Stimulated activated CD4-positive, alpha-beta T cell treated with anti-CD3 and anti-CD28 coated beads, Interleukin-15, amount 100 ng/mL, for 48 hours (primary cell): Measurements from ENCODE around the gene CBLB.
A peak's percentile ranks its signal among the peaks of the same experiment; 100 is the strongest.

Experiments
- DNase-seq, 2 donors: peaks; one replicate each; pipeline ENCODE4 v3.0.0-alpha.2; 2020; ENCODE audit warnings: low read depth in 2 of 2

The CBLB gene

GRCh38 chr3:105691633-105692032, 177.2 kb downstream of the CBLB start:
- no peak for DNase-seq

GRCh38 chr3:105691053-105691452, 177.8 kb downstream of the CBLB start:
- DNase-seq: no peak

GRCh38 chr3:105688821-105689220, 180.0 kb downstream of the CBLB start:
- no peak for DNase-seq

GRCh38 chr3:105686278-105686897, 182.4 kb downstream of the CBLB start:
- no peak for DNase-seq

GRCh38 chr3:105679951-105680350, 188.9 kb downstream of the CBLB start:
- no peak for DNase-seq

GRCh38 chr3:105678017-105678416, 190.8 kb downstream of the CBLB start:
- no peak for DNase-seq

- peak; percentile 43 for DNase-seq
These were observed 192.1 kb downstream of the CBLB start for GRCh38 chr3:105676621-105677300.

- no peak for DNase-seq
These were observed 194.3 kb downstream of the CBLB start for GRCh38 chr3:105674437-105675065.

- no peak for DNase-seq
These were observed 195.8 kb downstream of the CBLB start for GRCh38 chr3:105672996-105673395.

GRCh38 chr3:105662306-105662705, 206.5 kb downstream of the CBLB start:
- no peak for DNase-seq

GRCh38 chr3:105661461-105661860, 207.4 kb downstream of the CBLB start:
- DNase-seq: no peak

- no peak for DNase-seq
These were observed 211.9 kb downstream of the CBLB start for GRCh38 chr3:105656651-105657504.

- DNase-seq: no peak
These were observed 214.9 kb downstream of the CBLB start for GRCh38 chr3:105653868-105654267.

GRCh38 chr3:105653166-105653565, 215.6 kb downstream of the CBLB start:
- DNase-seq: no peak

GRCh38 chr3:105649480-105649879, 219.3 kb downstream of the CBLB start:
- no peak for DNase-seq

GRCh38 chr3:105647047-105647446, 221.8 kb downstream of the CBLB start:
- no peak for DNase-seq

GRCh38 chr3:105639131-105639530, 229.7 kb downstream of the CBLB start:
- DNase-seq: no peak

GRCh38 chr3:105634708-105635107, 234.1 kb downstream of the CBLB start:
- DNase-seq: no peak

GRCh38 chr3:105629718-105630117, 239.1 kb downstream of the CBLB start:
- no peak for DNase-seq

GRCh38 chr3:105626739-105627138, 242.1 kb downstream of the CBLB start:
- no peak for DNase-seq

- no peak for DNase-seq
These were observed 246.6 kb downstream of the CBLB start for GRCh38 chr3:105622169-105622568.

GRCh38 chr3:105620236-105620635, 248.6 kb downstream of the CBLB start:
- DNase-seq: no peak
